HCT116 (cell line): ENCODE measurements around the gene SUN5. TPM values are rescaled to one million over a fixed set of nuclear protein-coding genes. Genes with fewer than 3 reads are reported as not detected.

Source experiments
- ATAC-seq: fragments of 200-7000 bp; cut with Tn5 transposase; 2 replicates; pipeline ENCODE4 v1.9.1; 2020; ENCODE audit warnings: mild to moderate bottlenecking, moderate library complexity
- BruUV-seq: library from RNA; stranded (reverse); fragments of 400-500 nt; replicated peaks from 2 replicates; lab custom pipeline; 2021; lab: Mats Ljungman, UMichigan
- CTCF ChIA-PET: fragments of 300-600 bp; sonication (Branson Sonifier 250); formaldehyde crosslinking; loops from one replicate; lab custom pipeline; 2021; ENCODE audit warnings: antibody characterized with exemption; lab: Charles Lee
- POLR2A ChIA-PET: fragments of 300-600, 350-600 bp; sonication (Branson Sonifier 250); formaldehyde crosslinking; loops from one replicate; lab custom pipeline; 2021; ENCODE audit warnings: antibody characterized with exemption; lab: Charles Lee
- RAD21 ChIA-PET, 2 experiments: fragments of 300-600 bp; sonication (Branson Sonifier 250); formaldehyde crosslinking; loops; one replicate each; lab custom pipeline; 2023; ENCODE audit warnings: low total read pairs in 2 of 2; ENCODE audit not compliant: uncharacterized antibody in 2 of 2, unreplicated experiment in 2 of 2, low non-redundant PET in 1 of 2; lab: Charles Lee
- DNase-seq: peaks from one replicate; pipeline ENCODE4 v3.0.0-alpha.2; 2010; ENCODE audit warnings: low read depth, low spot score
- H2AFZ ChIP-seq: fragments of 200-600 bp; shearing (Covaris generic), sonication (generic); 2 replicates; pipeline ENCODE4 v1.6.1; 2017; ENCODE audit warnings: low read depth, mixed run types, mixed read lengths, antibody characterized with exemption, low read length; ENCODE audit not compliant: poor library complexity, severe bottlenecking
- H3K27ac ChIP-seq: 2 replicates; pipeline ENCODE4 v1.5.1; 2012; ENCODE audit warnings: low read depth, low read length
- H3K27me3 ChIP-seq: fragments of 200-600 bp; sonication (generic); 2 replicates; pipeline ENCODE4 v1.6.1; 2016; ENCODE audit warnings: mixed run types, low read length, mixed read lengths; ENCODE audit not compliant: insufficient read depth
- H3K36me3 ChIP-seq, 2 experiments: fragments of 200-500 bp in 1 of 2; fragments of 200-600 bp in 1 of 2; sonication (Bioruptor generic) in 1 of 2; sonication (generic) in 1 of 2; 2 replicates each; pipeline versions ENCODE4 v1.5.1 to v1.6.1; 2014 to 2016; ENCODE audit warnings: low read length in 2 of 2, inconsistent platforms in 1 of 2, mixed read lengths in 1 of 2, mixed run types in 1 of 2; ENCODE audit not compliant: insufficient read depth in 2 of 2, control insufficient read depth in 1 of 2
- H3K4me1 ChIP-seq, 2 experiments: fragments of 200-600 bp in 1 of 2; sonication (generic) in 1 of 2; 2 replicates each; pipeline versions ENCODE4 v1.5.1 to v1.6.1; 2012 to 2017; ENCODE audit warnings: low read length in 2 of 2, inconsistent platforms in 1 of 2, mild to moderate bottlenecking in 1 of 2, mixed read lengths in 1 of 2, mixed run types in 1 of 2, moderate library complexity in 1 of 2; ENCODE audit not compliant: insufficient read depth in 2 of 2, control insufficient read depth in 1 of 2
- H3K4me2 ChIP-seq: fragments of 200-600 bp; sonication (generic); 2 replicates; pipeline ENCODE4 v1.6.1; 2017; ENCODE audit warnings: mixed run types, low read length, mixed read lengths
- H3K4me3 ChIP-seq, 2 experiments: fragments of 200-600 bp in 1 of 2; sonication (generic) in 1 of 2; replicated peaks in 1 of 2; 2 replicates each; pipeline ENCODE4 v1.5.1; 2011 to 2016; ENCODE audit warnings: low read length in 2 of 2, control low read depth in 1 of 2, low read depth in 1 of 2, mild to moderate bottlenecking in 1 of 2, mixed read lengths in 1 of 2, mixed run types in 1 of 2
- H3K79me2 ChIP-seq: fragments of 200-600 bp; sonication (generic); 2 replicates; pipeline ENCODE4 v1.6.1; 2017; ENCODE audit warnings: mild to moderate bottlenecking, mixed run types, low read length, moderate library complexity, mixed read lengths; ENCODE audit not compliant: insufficient read depth
- H3K9ac ChIP-seq: fragments of 200-600 bp; sonication (generic); 2 replicates; pipeline ENCODE4 v1.6.1; 2016; ENCODE audit warnings: low read length, mixed read lengths
- H3K9me2 ChIP-seq: fragments of 200-600 bp; sonication (generic), shearing (Covaris generic); 2 replicates; pipeline ENCODE4 v1.6.1; 2017; ENCODE audit warnings: mixed run types, mild to moderate bottlenecking, moderate library complexity; ENCODE audit not compliant: insufficient read depth
- H3K9me3 ChIP-seq, 2 experiments: fragments of 200-500 bp in 1 of 2; fragments of 200-600 bp in 1 of 2; sonication (Bioruptor generic) in 1 of 2; sonication (generic) in 1 of 2; 2 replicates each; pipeline ENCODE4 v1.6.1; 2014 to 2017; ENCODE audit warnings: low read length in 2 of 2, mixed read lengths in 2 of 2, inconsistent platforms in 1 of 2, low read depth in 1 of 2, mild to moderate bottlenecking in 1 of 2, mixed run types in 1 of 2, moderate library complexity in 1 of 2; ENCODE audit not compliant: control insufficient read depth in 1 of 2, insufficient read depth in 1 of 2
- H4K20me1 ChIP-seq: fragments of 200-600 bp; sonication (generic), shearing (Covaris generic); 2 replicates; pipeline ENCODE4 v1.6.1; 2017; ENCODE audit warnings: mixed run types, mild to moderate bottlenecking, moderate library complexity; ENCODE audit not compliant: insufficient read depth
- CEBPB ChIP-seq: IDR thresholded peaks from 2 replicates; pipeline ENCODE4 v1.6.1; 2012; ENCODE audit warnings: low read depth
- EGR1 ChIP-seq: IDR thresholded peaks from 2 replicates; pipeline ENCODE4 v1.6.1; 2012; ENCODE audit warnings: low read depth
- EZH2phosphoT487 ChIP-seq: fragments of 200-600 bp; IDR thresholded peaks from 2 replicates; pipeline ENCODE4 v1.6.1; 2018; ENCODE audit warnings: antibody characterized with exemption, borderline replicate concordance
- POLR2A ChIP-seq: IDR thresholded peaks from 2 replicates; pipeline ENCODE4 v1.7.0; 2011; ENCODE audit warnings: borderline replicate concordance; ENCODE audit not compliant: insufficient read depth, insufficient read length; ENCODE audit errors: extremely low read depth
- SIN3A ChIP-seq: IDR thresholded peaks from 2 replicates; pipeline ENCODE4 v1.6.1; 2012; ENCODE audit warnings: low read depth
- TCF7L2 ChIP-seq: IDR thresholded peaks from 2 replicates; pipeline ENCODE4 v1.7.0; 2011; ENCODE audit warnings: borderline replicate concordance, inconsistent platforms; ENCODE audit not compliant: insufficient read depth, insufficient read length; ENCODE audit errors: extremely low read depth
- YY1 ChIP-seq: IDR thresholded peaks from 2 replicates; pipeline ENCODE4 v1.6.1; 2011; ENCODE audit warnings: low read length, low read depth, moderate library complexity, mild to moderate bottlenecking; ENCODE audit not compliant: insufficient replicate concordance; ENCODE audit errors: extremely low read depth
- intact Hi-C: fragments of 100-400 bp; cut with micrococcal nuclease; formaldehyde crosslinking; loops from 2 replicates; pipeline ENCODE4 v1.10.0; 2022
- total RNA-seq: library from RNA; stranded (reverse); gene quantifications from one replicate; pipeline ENCODE4 v1.2.1, GENCODE V29; 2021; ENCODE audit not compliant: unreplicated experiment
- TF ChIP-seq, protein P1 (sequence below): IDR thresholded peaks from 2 replicates; pipeline ENCODE4 v1.6.1; 2012; ENCODE audit warnings: low read depth
- TF ChIP-seq, protein P2 (sequence below): IDR thresholded peaks from 2 replicates; pipeline ENCODE4 v1.6.1; 2011; ENCODE audit warnings: mild to moderate bottlenecking, low read length, moderate library complexity; ENCODE audit not compliant: insufficient replicate concordance; ENCODE audit errors: extremely low read depth
- TF ChIP-seq, protein P3 (sequence below): IDR thresholded peaks from 2 replicates; pipeline ENCODE4 v1.6.1; 2012

SUN5 gene
- total RNA-seq, 1 experiment from 2014 or later: not detected

DNA sequence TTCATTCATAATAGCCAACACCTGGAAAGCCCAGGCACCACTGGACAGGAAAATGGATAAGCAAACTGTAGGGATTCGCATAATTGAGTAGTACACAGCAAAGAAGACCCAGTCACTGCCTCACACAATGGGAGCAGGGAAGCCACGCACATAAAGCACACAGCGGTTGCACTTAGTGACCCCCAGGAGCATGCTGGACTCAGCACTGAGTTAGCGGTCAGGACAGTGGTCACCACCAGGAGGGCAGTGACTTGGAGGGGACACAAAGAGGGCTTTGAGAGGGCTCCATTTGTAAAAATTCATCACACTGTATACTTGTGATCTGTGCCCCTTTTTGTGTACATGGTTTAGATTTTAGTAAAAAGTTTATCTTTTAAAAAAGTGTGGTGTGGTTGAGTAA, 47.1 kb upstream of the SUN5 start:
- Histone ChIP-seq H3K9ac (no peak overlapping the region), H4K20me1 (no peaks in the 10 kb centered on the region), H3K4me1 (no peaks in the 10 kb centered on the region), H3K36me3 (no peaks in the 10 kb centered on the region), H3K4me2 (no peak overlapping the region), H3K27ac (no peak overlapping the region), H3K27me3 (no peaks in the 10 kb centered on the region), H3K79me2 (no peaks in the 10 kb centered on the region), H2AFZ (no peak overlapping the region), H3K4me3 (no peak overlapping the region), H3K9me2 (no peaks in the 10 kb centered on the region), H3K9me3 (no peaks in the 10 kb centered on the region; a peak in 1 of 4 replicates)
- no peak for DNase-seq
- ChIA-PET RAD21 (no interaction called here), CTCF (no interaction called here), POLR2A (no interaction called here)
- BruUV-seq: no TSS peak
- no peak for ATAC-seq
- intact Hi-C loops: no loop called here
- TF ChIP-seq EGR1 (no peak), POLR2A (no peak), EZH2phosphoT487 (no peak), YY1 (no peak), SIN3A (no peak), CEBPB (no peak), TCF7L2 (no peak)
- TF ChIP-seq, protein P1, sequence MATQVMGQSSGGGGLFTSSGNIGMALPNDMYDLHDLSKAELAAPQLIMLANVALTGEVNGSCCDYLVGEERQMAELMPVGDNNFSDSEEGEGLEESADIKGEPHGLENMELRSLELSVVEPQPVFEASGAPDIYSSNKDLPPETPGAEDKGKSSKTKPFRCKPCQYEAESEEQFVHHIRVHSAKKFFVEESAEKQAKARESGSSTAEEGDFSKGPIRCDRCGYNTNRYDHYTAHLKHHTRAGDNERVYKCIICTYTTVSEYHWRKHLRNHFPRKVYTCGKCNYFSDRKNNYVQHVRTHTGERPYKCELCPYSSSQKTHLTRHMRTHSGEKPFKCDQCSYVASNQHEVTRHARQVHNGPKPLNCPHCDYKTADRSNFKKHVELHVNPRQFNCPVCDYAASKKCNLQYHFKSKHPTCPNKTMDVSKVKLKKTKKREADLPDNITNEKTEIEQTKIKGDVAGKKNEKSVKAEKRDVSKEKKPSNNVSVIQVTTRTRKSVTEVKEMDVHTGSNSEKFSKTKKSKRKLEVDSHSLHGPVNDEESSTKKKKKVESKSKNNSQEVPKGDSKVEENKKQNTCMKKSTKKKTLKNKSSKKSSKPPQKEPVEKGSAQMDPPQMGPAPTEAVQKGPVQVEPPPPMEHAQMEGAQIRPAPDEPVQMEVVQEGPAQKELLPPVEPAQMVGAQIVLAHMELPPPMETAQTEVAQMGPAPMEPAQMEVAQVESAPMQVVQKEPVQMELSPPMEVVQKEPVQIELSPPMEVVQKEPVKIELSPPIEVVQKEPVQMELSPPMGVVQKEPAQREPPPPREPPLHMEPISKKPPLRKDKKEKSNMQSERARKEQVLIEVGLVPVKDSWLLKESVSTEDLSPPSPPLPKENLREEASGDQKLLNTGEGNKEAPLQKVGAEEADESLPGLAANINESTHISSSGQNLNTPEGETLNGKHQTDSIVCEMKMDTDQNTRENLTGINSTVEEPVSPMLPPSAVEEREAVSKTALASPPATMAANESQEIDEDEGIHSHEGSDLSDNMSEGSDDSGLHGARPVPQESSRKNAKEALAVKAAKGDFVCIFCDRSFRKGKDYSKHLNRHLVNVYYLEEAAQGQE: no peak
- TF ChIP-seq, protein P2, sequence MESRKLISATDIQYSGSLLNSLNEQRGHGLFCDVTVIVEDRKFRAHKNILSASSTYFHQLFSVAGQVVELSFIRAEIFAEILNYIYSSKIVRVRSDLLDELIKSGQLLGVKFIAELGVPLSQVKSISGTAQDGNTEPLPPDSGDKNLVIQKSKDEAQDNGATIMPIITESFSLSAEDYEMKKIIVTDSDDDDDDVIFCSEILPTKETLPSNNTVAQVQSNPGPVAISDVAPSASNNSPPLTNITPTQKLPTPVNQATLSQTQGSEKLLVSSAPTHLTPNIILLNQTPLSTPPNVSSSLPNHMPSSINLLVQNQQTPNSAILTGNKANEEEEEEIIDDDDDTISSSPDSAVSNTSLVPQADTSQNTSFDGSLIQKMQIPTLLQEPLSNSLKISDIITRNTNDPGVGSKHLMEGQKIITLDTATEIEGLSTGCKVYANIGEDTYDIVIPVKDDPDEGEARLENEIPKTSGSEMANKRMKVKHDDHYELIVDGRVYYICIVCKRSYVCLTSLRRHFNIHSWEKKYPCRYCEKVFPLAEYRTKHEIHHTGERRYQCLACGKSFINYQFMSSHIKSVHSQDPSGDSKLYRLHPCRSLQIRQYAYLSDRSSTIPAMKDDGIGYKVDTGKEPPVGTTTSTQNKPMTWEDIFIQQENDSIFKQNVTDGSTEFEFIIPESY: no peak
- TF ChIP-seq, protein P3, sequence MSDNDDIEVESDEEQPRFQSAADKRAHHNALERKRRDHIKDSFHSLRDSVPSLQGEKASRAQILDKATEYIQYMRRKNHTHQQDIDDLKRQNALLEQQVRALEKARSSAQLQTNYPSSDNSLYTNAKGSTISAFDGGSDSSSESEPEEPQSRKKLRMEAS: no peak
